LNCAP (cell line): Measurements from ENCODE around the gene SHROOM1.

Experiments used
- TF ChIP-seq, protein P1 (sequence below): fragments of 450-650 bp; IDR thresholded peaks from 2 replicates; pipeline ENCODE4 v1.5.1; 2017; ENCODE audit warnings: mild to moderate bottlenecking

SHROOM1 gene

DNA sequence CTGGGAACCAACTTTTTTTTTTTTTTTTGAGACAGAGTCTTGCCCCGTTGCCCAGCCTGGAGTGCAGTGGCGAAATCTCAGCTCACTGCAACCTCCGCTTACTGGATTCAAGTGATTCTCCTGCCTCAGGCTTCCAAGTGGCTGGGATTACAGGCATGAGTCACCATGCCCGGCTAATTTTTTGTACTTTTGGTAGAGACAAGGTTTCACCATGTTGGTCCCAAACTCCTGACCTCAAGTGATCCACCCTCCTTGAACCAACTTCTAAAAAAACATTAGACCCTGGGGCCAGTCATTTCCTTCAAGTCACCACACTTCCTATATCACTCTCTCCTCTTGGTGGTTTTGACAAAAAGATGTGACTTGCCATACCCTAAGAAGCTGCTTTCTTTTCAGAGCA lies 10.9 kb upstream of the SHROOM1 start:
- TF ChIP-seq, protein P1, sequence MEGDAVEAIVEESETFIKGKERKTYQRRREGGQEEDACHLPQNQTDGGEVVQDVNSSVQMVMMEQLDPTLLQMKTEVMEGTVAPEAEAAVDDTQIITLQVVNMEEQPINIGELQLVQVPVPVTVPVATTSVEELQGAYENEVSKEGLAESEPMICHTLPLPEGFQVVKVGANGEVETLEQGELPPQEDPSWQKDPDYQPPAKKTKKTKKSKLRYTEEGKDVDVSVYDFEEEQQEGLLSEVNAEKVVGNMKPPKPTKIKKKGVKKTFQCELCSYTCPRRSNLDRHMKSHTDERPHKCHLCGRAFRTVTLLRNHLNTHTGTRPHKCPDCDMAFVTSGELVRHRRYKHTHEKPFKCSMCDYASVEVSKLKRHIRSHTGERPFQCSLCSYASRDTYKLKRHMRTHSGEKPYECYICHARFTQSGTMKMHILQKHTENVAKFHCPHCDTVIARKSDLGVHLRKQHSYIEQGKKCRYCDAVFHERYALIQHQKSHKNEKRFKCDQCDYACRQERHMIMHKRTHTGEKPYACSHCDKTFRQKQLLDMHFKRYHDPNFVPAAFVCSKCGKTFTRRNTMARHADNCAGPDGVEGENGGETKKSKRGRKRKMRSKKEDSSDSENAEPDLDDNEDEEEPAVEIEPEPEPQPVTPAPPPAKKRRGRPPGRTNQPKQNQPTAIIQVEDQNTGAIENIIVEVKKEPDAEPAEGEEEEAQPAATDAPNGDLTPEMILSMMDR = no peak

DNA sequence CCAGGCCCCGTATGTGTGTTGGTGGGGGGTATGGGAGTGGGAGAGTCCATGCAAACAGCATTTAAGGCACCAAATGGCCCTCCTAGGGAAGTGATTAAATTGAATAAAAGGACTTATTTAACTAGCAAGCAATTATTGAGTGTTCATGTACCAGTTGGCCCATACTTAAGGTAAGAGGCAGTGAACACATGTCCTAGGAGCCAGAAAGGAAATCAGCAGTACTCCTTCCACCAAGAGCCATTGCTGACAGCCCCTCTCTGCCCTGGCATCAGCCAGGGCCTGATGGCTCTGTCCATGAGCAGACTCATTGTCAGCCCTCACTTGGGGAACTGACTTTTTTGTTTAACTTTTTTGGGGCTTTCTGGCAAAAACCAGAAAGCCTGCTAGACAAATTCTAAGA lies 10.4 kb upstream of the SHROOM1 start:
- TF ChIP-seq, protein P1 = no peak

DNA sequence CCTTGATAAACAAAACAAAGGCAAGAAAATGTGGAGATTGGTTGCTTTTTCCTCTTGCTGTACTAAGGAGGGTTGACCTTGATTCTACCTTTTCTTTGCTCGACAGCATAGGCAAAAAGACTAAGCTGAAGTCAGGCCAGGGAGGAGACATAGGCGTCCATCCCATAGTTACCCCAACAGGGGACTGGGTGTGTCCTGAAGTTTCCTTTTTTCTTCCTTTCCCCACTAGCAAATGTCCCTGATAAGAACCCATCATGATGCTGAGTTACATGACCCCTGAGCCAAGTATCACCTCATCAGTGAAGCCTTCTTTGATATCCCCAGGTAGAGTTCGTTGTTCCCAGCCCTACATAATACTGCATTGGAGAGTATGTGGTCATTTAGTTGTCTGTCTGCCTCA lies 9.9 kb upstream of the SHROOM1 start:
- TF ChIP-seq, protein P1 = no peak

DNA sequence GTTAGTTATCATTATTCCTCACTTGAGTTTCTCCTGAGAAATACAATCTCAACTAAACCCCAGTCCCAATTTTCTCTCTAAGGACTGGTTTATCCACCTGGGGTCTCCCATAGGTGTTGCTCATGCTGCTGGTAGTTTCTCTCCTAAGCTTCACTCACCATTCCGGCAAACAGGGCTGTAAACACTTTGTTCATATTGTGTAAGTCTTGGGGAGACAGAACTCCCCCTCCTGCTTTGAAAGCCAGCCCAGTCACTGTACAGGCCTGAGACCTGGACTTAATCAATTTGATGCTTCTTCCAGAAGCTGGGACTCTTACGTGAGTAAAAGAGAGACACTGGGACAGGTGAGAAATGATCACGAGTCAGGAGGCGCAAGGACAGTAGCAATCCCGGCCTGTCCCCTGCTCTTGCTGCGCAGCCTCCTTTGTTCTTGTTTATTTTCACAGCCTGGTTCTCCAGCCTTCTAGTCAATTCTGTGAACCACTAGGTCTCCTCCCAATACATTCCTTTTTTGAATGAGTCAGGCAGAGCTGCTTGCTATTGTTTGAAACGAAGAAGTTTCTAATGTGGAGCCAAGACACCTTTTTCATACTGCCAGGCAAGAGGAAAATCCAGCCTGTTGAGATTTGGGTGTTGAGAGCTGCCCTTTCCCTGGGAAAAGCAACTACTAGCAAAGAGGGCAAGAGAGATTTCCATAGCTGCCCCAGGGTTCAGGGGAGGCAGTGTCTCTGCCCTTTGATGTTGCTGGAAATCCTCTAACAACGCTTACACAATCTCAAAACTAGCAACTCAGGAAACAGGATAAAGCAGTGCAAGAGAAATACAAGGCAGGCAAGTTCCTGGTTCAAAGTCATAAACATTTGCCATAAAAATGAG lies 9.2 kb upstream of the SHROOM1 start:
- TF ChIP-seq, protein P1 = no peak

DNA sequence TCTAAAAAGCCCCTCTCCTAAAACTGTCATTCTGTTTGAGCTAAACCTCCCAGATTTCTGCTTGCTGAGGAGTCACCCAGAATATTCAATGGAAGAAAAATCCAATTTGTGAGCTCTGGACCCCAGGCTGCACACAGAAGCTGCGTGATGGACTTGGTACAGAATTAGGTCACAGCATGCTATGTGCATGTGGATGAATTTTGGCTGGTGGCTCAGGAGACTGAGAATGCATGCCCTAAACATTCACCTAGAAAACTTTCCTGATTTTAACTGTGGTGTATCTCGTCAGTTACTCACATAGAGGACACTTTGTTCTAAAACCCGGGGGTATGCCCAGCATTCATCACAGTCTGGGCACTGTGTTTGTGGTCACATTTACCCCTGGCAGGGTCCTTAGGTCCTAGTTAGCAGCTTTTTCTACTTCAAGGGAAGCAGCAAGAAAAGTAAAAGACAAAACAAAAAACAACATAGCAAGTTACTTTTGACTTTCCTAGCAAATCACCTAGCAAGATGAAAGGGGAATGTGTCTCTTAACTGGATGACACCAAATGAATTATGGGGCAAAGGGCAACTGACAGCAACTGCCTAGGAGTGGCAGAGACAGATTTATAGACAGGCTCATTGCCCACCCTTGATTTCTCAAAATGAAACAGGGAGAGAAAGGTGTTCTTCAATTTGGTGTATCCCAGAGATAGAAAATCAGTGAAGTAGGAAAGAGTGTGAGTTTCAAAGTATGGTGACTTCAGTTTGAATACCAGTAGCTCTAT lies 8.3 kb upstream of the SHROOM1 start:
- TF ChIP-seq, protein P1 = no peak

DNA sequence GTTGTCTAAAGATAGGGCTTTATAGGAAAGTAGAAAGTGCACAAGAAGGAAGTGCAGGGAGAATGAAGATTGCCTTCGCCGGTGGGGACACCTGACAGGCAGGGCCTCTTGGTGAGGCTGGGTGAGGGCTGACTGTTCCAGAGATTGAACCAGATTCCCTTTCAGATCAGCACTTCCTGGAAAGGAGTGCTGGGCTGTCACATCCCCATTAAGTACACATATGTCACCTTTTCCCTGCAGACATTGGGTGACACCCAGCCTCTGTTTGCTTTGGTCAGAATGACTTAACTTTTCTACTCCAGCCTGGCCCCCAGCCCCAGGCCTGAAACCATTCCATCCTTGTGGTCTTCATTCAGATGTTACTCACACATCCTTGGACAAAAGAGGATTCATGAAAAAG lies 7.4 kb upstream of the SHROOM1 start:
- TF ChIP-seq, protein P1 = no peak

DNA sequence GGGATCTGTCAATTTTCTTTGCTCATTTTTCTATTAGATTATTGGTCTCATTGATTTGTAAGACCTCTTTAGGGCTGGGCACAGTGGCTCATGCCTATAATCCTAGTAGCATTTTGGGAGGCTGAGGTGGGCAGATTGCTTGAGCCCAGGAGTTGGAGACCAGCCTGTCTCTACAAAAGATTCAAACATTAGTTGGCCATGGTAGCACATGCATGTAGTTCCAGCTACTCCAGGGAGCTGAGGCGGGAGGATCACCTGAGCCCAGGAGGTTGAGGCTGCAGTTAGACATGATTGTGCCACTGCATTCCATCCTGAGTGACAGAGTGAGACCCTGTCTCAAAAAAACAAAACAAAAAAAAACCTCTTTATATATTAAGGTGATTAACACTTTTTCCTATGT lies 6.4 kb upstream of the SHROOM1 start:
- TF ChIP-seq, protein P1 = no peak
